Lung (tissue), 12 donors: Measurements from ENCODE around the gene DTYMK. TPM values are rescaled to one million over a fixed set of nuclear protein-coding genes. Genes with fewer than 3 reads are reported as not detected.

Source experiments
- ATAC-seq: fragments of 200-7000 bp; cut with Tn5 transposase; one replicate; pipeline ENCODE4 v1.9.1; 2020; ENCODE audit warnings: moderate number of reproducible peaks; ENCODE audit not compliant: insufficient read depth, low FRiP score
- DNase-seq, 3 donors: peaks; one replicate each; pipeline ENCODE4 v3.0.0-alpha.2; 2013 to 2017
- H3K27ac ChIP-seq, 2 donors: one replicate each; pipeline ENCODE4 v1.5.1; 2013; ENCODE audit warnings: mild to moderate bottlenecking in 2 of 2, moderate library complexity in 2 of 2, control low read depth in 1 of 2, inconsistent platforms in 1 of 2, low read depth in 1 of 2, low read length in 1 of 2
- H3K27me3 ChIP-seq, 3 donors: one replicate each; pipeline ENCODE4 v1.5.1; 2013; ENCODE audit warnings: low read length in 2 of 3; ENCODE audit not compliant: control insufficient read depth in 3 of 3, insufficient read depth in 3 of 3
- H3K36me3 ChIP-seq, 4 donors: one replicate each; pipeline ENCODE4 v1.5.1; 2013; ENCODE audit warnings: low read length in 4 of 4, mild to moderate bottlenecking in 1 of 4, moderate library complexity in 1 of 4; ENCODE audit not compliant: control insufficient read depth in 4 of 4, insufficient read depth in 4 of 4
- H3K4me1 ChIP-seq, 5 donors: one replicate each; pipeline ENCODE4 v1.5.1; 2013; ENCODE audit warnings: low read length in 5 of 5, mild to moderate bottlenecking in 2 of 5, moderate library complexity in 1 of 5; ENCODE audit not compliant: control insufficient read depth in 5 of 5, insufficient read depth in 5 of 5
- H3K4me3 ChIP-seq: one replicate; pipeline ENCODE4 v1.5.1; 2013; ENCODE audit warnings: mild to moderate bottlenecking, control low read depth, moderate library complexity
- H3K9ac ChIP-seq, 2 donors: one replicate each; pipeline ENCODE4 v1.5.1; 2013; ENCODE audit warnings: low read length in 2 of 2, control low read depth in 1 of 2; ENCODE audit not compliant: insufficient read depth in 1 of 2
- H3K9me3 ChIP-seq, 4 donors: one replicate each; pipeline ENCODE4 v1.5.1; 2013; ENCODE audit warnings: low read length in 3 of 4, mild to moderate bottlenecking in 1 of 4, moderate library complexity in 1 of 4; ENCODE audit not compliant: control insufficient read depth in 4 of 4, insufficient read depth in 3 of 4
- WGBS, 2 donors: extraction: QIAGEN DNeasy Blood & Tissue Kit; methylation state at CpG; one replicate each; pipeline ENCODE4 v1.1.7; 2013; 5-methylcytosine and 5-hydroxymethylcytosine counted together
- polyA plus RNA-seq, 2 donors: library from polyadenylated mRNA; stranded (reverse); fragments of 200-250 nt; gene quantifications; one replicate each; pipeline ENCODE4 v1.2.1, GENCODE V29; 2013
- total RNA-seq, 2 donors: library from RNA; depleted of rRNA in 1 of 2; stranded (reverse); fragments of >200 nt in 1 of 2; gene quantifications; one replicate each; pipeline ENCODE4 v1.2.1, GENCODE V29; 2014 to 2021
- TF ChIP-seq, protein P1 (sequence below): IDR thresholded peaks from 2 replicates; pipeline ENCODE4 v1.5.1; 2012; ENCODE audit warnings: mild to moderate bottlenecking; ENCODE audit errors: control extremely low read depth, extremely low read depth
- donor health status: control.
- donor health status: control.
- donor health status: Bipolar disorder and iron deficiency.
- donor health status: healthy.
- donor health status: DM: yes; HTN: yes; CAD: no.

Gene DTYMK
- total and polyA plus RNA-seq, 4 donors: 15.6 to 24.3 (median 19.7) TPM

DNA sequence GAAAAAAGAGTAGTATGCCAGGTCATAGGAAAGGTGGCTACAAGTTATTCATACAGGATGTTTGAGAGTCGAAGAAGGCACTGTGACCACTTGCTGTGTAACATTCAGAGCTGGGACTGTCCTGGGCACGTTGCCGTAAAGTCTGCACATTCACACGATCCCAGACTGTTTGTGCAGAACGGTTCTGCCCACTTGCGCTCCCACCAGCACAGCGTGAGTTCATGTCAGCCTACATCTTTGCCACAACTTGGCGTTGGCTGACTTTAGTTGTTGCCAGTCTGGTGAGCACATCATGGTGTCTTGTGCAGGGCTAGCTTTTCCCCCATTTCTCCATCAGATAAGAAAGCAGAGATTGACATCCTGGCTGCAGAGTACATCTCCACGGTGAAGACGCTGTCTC is 22.3 kb upstream of the DTYMK start:
- Histone ChIP-seq H3K9ac (no peak overlapping the region), H3K27ac (no peak overlapping the region), H3K4me3 (no peak overlapping the region), H3K27me3 (no peaks in the 10 kb centered on the region), H3K4me1 (no peaks in the 10 kb centered on the region), H3K36me3 (peaks cover 20 to 53% (median 45%) of the 10 kb centered on the region in 4 donors), H3K9me3 (peaks cover 0 to 4% (median under 1%) of the 10 kb centered on the region in 4 donors)
- TF ChIP-seq, protein P1, sequence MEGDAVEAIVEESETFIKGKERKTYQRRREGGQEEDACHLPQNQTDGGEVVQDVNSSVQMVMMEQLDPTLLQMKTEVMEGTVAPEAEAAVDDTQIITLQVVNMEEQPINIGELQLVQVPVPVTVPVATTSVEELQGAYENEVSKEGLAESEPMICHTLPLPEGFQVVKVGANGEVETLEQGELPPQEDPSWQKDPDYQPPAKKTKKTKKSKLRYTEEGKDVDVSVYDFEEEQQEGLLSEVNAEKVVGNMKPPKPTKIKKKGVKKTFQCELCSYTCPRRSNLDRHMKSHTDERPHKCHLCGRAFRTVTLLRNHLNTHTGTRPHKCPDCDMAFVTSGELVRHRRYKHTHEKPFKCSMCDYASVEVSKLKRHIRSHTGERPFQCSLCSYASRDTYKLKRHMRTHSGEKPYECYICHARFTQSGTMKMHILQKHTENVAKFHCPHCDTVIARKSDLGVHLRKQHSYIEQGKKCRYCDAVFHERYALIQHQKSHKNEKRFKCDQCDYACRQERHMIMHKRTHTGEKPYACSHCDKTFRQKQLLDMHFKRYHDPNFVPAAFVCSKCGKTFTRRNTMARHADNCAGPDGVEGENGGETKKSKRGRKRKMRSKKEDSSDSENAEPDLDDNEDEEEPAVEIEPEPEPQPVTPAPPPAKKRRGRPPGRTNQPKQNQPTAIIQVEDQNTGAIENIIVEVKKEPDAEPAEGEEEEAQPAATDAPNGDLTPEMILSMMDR: no peak
- ATAC-seq (no peak), DNase-seq (no peak)
- WGBS, 2 donors: 89 to 95% methylated on average over 10 of the region's 10 CpGs

DNA sequence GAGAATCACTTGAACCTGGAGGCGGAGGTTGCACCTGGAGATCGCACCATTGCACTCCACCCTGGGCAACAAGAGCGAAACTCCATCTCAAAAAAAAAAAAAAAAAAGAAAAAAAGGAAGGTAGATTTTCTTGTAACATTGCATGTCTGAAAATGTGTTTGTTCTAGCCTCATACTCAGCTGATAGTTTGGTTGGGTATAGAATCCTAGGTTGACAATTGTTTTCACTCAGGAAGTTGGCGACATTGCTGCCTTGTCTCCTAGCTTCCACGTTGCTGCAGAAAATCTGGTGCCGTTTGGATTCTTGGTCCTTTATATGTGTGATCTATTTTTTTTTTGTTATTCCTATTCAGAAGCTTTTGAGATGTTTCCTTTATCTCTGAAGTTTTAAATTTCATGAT is 19.9 kb upstream of the DTYMK start:
- Histone ChIP-seq H3K9me3 (peaks cover 0 to 4% (median under 1%) of the 10 kb centered on the region in 4 donors), H3K4me1 (peaks cover 0 to 10% (median 0%) of the 10 kb centered on the region in 5 donors), H3K36me3 (peaks cover 9 to 34% (median 31%) of the 10 kb centered on the region in 4 donors), H3K9ac (no peak overlapping the region), H3K27me3 (no peaks in the 10 kb centered on the region), H3K27ac (no peak overlapping the region), H3K4me3 (no peak overlapping the region)
- ATAC-seq (no peak), DNase-seq (no peak)
- WGBS, 2 donors: 97% methylated on average over 6 of the region's 6 CpGs
- TF ChIP-seq, protein P1: no peak

DNA sequence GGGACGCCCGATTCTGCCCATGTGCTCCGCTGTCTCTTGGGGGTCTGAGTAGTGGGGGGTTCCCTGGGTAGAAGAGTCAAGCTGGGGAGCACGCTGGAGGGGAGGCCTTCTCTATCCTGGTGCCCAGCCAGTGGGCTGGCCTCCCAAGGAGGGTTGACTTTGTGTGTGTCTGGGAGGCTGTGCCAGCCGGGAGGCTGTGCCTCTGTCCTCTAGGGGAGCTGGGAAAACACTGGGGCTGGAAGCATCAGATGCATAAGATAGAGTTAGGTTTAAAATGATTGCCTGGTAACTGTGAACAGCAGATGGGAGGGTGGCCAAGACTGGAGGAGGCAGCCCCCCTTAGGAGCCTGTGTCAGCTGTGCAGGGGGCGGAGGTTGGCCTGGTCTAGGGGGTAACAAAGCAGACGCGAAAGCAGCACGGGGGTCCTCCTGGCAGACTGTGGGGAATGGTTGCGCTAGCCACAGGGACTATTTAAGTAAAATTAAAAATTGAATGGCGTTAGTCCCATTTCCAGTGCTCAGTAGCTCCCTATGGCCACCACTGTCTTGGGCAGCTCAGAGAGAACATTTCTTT is 16.5 kb upstream of the DTYMK start:
- WGBS, 2 donors: 50% methylated on average over 11 of the region's 11 CpGs
- ATAC-seq (no peak), DNase-seq (peak; percentile 32 to 45 (median 35))
- peak overlapping the region in 1 of 2 donors; percentile 9 for H3K9ac ChIP-seq
- H3K36me3 ChIP-seq: peaks cover 0 to 18% (median 14%) of the 10 kb centered on the region in 4 donors
- peaks cover 0 to 10% (median 0%) of the 10 kb centered on the region in 5 donors for H3K4me1 ChIP-seq
- TF ChIP-seq, protein P1: no peak
- peaks cover 0 to 4% (median under 1%) of the 10 kb centered on the region in 4 donors for H3K9me3 ChIP-seq
- peak overlapping the region; percentile 59 for H3K4me3 ChIP-seq
- no peak overlapping the region for H3K27ac ChIP-seq
- no peaks in the 10 kb centered on the region for H3K27me3 ChIP-seq
